WTC11 (cell line): ENCODE measurements around the gene KCNIP4.

Experiments used
- CREM ChIP-seq: sonication (generic); formaldehyde crosslinking; IDR thresholded peaks from 2 replicates; pipeline ENCODE4 v1.8.1; 2022; ENCODE audit warnings: mild to moderate bottlenecking, missing genetic modification reagents, moderate library complexity
- CTCF ChIP-seq: fragments of 200-600 bp; IDR thresholded peaks from 2 replicates; pipeline ENCODE4 v1.8.0; 2022; ENCODE audit warnings: antibody characterized with exemption
- ELF4 ChIP-seq: sonication (generic); formaldehyde crosslinking; IDR thresholded peaks from 2 replicates; pipeline ENCODE4 v1.8.1; 2022; ENCODE audit warnings: low read depth, mild to moderate bottlenecking, moderate library complexity, missing genetic modification reagents
- MLX ChIP-seq: sonication (generic); formaldehyde crosslinking; IDR thresholded peaks from 2 replicates; pipeline ENCODE4 v1.8.1; 2023; ENCODE audit warnings: mild to moderate bottlenecking, missing genetic modification reagents, moderate library complexity
- NFYB ChIP-seq: sonication (generic); formaldehyde crosslinking; conservative IDR thresholded peaks from 2 replicates; pipeline ENCODE4 v1.8.0; 2022; ENCODE audit warnings: low read depth, missing genetic modification reagents
- NR2C2 ChIP-seq: sonication (generic); formaldehyde crosslinking; IDR thresholded peaks from 2 replicates; pipeline ENCODE4 v1.8.0; 2022; ENCODE audit warnings: mild to moderate bottlenecking, missing genetic modification reagents
- SP1 ChIP-seq: sonication (generic); formaldehyde crosslinking; conservative IDR thresholded peaks from 2 replicates; pipeline ENCODE4 v1.8.1; 2022; ENCODE audit warnings: missing genetic modification reagents
- TP53 ChIP-seq: sonication (generic); formaldehyde crosslinking; IDR thresholded peaks from 2 replicates; pipeline ENCODE4 v1.8.1; 2023; ENCODE audit warnings: mild to moderate bottlenecking, missing genetic modification reagents
- USF2 ChIP-seq: sonication (generic); formaldehyde crosslinking; IDR thresholded peaks from 2 replicates; pipeline ENCODE4 v1.8.1; 2023; ENCODE audit warnings: mild to moderate bottlenecking, missing genetic modification reagents, moderate library complexity
- ZNF121 ChIP-seq: sonication (generic); formaldehyde crosslinking; IDR thresholded peaks from 2 replicates; pipeline ENCODE4 v1.8.0; 2023; ENCODE audit warnings: missing genetic modification reagents

- no peak for TF ChIP-seq SP1
- TF ChIP-seq ELF4 (CRISPR knock-in tag), result no peak
- no peak for TF ChIP-seq CTCF
- TF ChIP-seq CREM (CRISPR knock-in tag), result no peak
- TF ChIP-seq ZNF121, result no peak
- TF ChIP-seq USF2 (CRISPR knock-in tag), result no peak
- no peak for TF ChIP-seq MLX (CRISPR knock-in tag)
- TF ChIP-seq NFYB (CRISPR knock-in tag), result no peak
- TF ChIP-seq TP53, result no peak
- TF ChIP-seq NR2C2 (CRISPR knock-in tag), result no peak
Observed at GRCh38 chr4:21374641-21375368, 573.8 kb downstream of the KCNIP4 start.
